HG02759 (cell line): ENCODE results near the gene GTF2IRD1.
A peak's percentile ranks its signal among the peaks of the same experiment; 100 is the strongest.
"Not testable (repeated sequence)": the region's sequence is repeated elsewhere in the genome, so short reads cannot be mapped to it uniquely, and the experiment has no call there.

ENCODE experiments used
- ATAC-seq: cut with Tn5 transposase; IDR thresholded peaks from one replicate; pipeline ENCODE4 v1.9.1; 2021; ENCODE audit warnings: mild to moderate bottlenecking, moderate library complexity; ENCODE audit not compliant: unreplicated experiment

Gene GTF2IRD1

GRCh38 chr7:74633451-74633921, 179.8 kb downstream of the GTF2IRD1 start:
- no peak for ATAC-seq

DNA sequence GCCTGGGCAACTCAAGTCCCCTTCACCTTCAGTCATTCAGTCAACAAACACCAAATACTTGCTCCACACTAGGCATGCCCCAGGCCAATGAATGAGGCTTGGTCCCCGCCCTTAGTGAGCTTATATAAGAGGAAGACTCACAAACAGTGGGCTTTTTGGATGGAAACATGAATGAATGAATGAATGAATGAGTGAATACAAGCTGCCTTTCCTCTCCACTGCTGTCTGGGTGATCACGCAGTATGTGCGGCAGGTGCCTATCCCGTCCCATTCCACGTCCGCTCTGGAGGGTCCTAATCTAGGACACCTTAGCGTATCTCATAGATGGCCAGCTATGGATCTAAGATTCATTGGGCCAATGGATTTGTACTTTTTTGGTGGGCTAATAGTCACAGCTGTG, 184.0 kb downstream of the GTF2IRD1 start:
- no peak for ATAC-seq

DNA sequence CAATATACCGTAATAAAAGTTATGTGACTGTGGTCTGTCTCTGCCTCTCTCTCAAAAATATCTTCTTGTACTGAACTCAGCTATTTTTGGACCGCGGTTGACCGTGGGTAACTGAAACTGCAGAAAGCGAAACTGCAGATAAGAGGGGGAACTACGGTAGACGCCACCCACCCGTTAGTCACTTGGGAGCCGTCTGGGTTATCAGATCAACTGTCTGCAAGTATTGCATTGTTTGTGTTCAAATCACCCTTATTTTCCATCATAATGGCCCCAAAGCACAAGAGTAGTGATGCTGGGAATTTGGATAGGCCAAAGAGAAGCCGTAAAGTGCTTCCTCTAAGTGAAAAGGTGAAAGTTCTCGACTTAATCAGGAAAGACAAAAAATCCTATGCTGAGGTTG, 196.3 kb downstream of the GTF2IRD1 start:
- peak; percentile 89 for ATAC-seq

- peak; percentile 72 for ATAC-seq
Observed at GRCh38 chr7:74650493-74651132, 196.9 kb downstream of the GTF2IRD1 start.

DNA sequence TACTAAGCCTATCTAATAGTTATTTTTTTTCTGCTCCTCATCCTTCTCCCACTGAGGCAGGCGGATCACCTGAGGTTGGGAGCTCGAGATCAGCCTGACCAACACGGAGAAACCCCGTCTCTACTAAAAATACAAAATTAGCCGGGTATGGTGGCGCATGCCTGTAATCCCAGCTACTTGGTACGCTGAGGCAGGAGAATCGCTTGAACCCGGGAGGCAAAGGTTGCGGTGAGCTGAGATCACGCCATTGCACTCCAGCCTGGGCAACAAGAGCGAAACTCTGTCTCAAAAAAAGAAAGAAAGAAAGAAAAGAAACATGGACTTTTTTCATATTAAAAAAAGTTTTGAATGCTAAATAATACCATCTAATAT, 197.4 kb downstream of the GTF2IRD1 start:
- not testable (repeated sequence) for ATAC-seq
